HG03139 (cell line): Measurements from ENCODE around the gene HMGN2.
"Not testable (repeated sequence)": the region's sequence is repeated elsewhere in the genome, so short reads cannot be mapped to it uniquely, and the experiment has no call there.

Source experiments
- ATAC-seq: cut with Tn5 transposase; IDR thresholded peaks from one replicate; pipeline ENCODE4 v1.9.1; 2021; ENCODE audit not compliant: unreplicated experiment

Gene HMGN2

GRCh38 chr1:26476958-26477357 is 4.7 kb downstream of the HMGN2 start:
- no peak for ATAC-seq

GRCh38 chr1:26477446-26478152 is 5.4 kb downstream of the HMGN2 start:
- no peak for ATAC-seq

GRCh38 chr1:26478159-26478558 is 5.9 kb downstream of the HMGN2 start:
- no peak for ATAC-seq

GRCh38 chr1:26478988-26479387 is 6.7 kb downstream of the HMGN2 start:
- ATAC-seq = no peak

- ATAC-seq = no peak
Observed at GRCh38 chr1:26482921-26483320, 10.7 kb downstream of the HMGN2 start.

GRCh38 chr1:26483980-26484379 is 11.7 kb downstream of the HMGN2 start:
- ATAC-seq = no peak

GRCh38 chr1:26490155-26490554 is 17.9 kb downstream of the HMGN2 start:
- no peak for ATAC-seq

GRCh38 chr1:26493267-26493666 is 21.0 kb downstream of the HMGN2 start:
- ATAC-seq = no peak

GRCh38 chr1:26493938-26494337 is 21.7 kb downstream of the HMGN2 start:
- ATAC-seq = no peak

- ATAC-seq = no peak
Observed at GRCh38 chr1:26496861-26497260, 24.6 kb downstream of the HMGN2 start.

- ATAC-seq = no peak
Observed at GRCh38 chr1:26498894-26499293, 26.7 kb downstream of the HMGN2 start.

GRCh38 chr1:26500488-26501175 is 28.4 kb downstream of the HMGN2 start:
- peak; percentile 60 for ATAC-seq

- ATAC-seq = not testable (repeated sequence)
Observed at GRCh38 chr1:26510711-26511110, 38.5 kb downstream of the HMGN2 start.

GRCh38 chr1:26515836-26516235 is 43.6 kb downstream of the HMGN2 start:
- ATAC-seq = not testable (repeated sequence)

GRCh38 chr1:26516987-26517765 is 44.9 kb downstream of the HMGN2 start:
- ATAC-seq = no peak

- no peak for ATAC-seq
Observed at GRCh38 chr1:26517766-26518049, 45.5 kb downstream of the HMGN2 start.

- no peak for ATAC-seq
Observed at GRCh38 chr1:26518355-26518754, 46.1 kb downstream of the HMGN2 start.

GRCh38 chr1:26520339-26520738 is 48.1 kb downstream of the HMGN2 start:
- ATAC-seq = no peak

- no peak for ATAC-seq
Observed at GRCh38 chr1:26521669-26522030, 49.4 kb downstream of the HMGN2 start.

GRCh38 chr1:26522073-26522472 is 49.8 kb downstream of the HMGN2 start:
- ATAC-seq = no peak

- no peak for ATAC-seq
Observed at GRCh38 chr1:26524181-26524580, 51.9 kb downstream of the HMGN2 start.
